ENCODE measurements around the gene YIPF4.
"Not testable (repeated sequence)": the region's sequence is repeated elsewhere in the genome, so short reads cannot be mapped to it uniquely, and the experiment has no call there.

The YIPF4 gene

GRCh38 chr2:32277674-32278477 lies at the start of gene YIPF4:
YIPF4 (plus strand) TSS chr2:32277904; CDS start chr2:32278156, 252 bp downstream.
- peak; percentile 76 to 81 for DNase-seq (ENCODE audit: low read depth in 2 of 2)

- no peak for DNase-seq (ENCODE audit: low read depth in 2 of 2)
Observed at GRCh38 chr2:32228181-32228580, 49.5 kb upstream of the YIPF4 start.

- no peak for DNase-seq (ENCODE audit: low read depth in 2 of 2)
Observed at GRCh38 chr2:32229635-32230034, 48.1 kb upstream of the YIPF4 start.

- no peak for DNase-seq (ENCODE audit: low read depth in 2 of 2)
Observed at GRCh38 chr2:32231959-32232358, 45.7 kb upstream of the YIPF4 start.

- DNase-seq (ENCODE audit: low read depth in 2 of 2): no peak
Observed at GRCh38 chr2:32235315-32235714, 42.4 kb upstream of the YIPF4 start.

- DNase-seq (ENCODE audit: low read depth in 2 of 2): no peak
Observed at GRCh38 chr2:32237488-32237887, 40.2 kb upstream of the YIPF4 start.

- DNase-seq (ENCODE audit: low read depth in 2 of 2): no peak
Observed at GRCh38 chr2:32237996-32238395, 39.7 kb upstream of the YIPF4 start.

- no peak for DNase-seq (ENCODE audit: low read depth in 2 of 2)
Observed at GRCh38 chr2:32242331-32242730, 35.4 kb upstream of the YIPF4 start.

GRCh38 chr2:32246911-32247310 lies 30.8 kb upstream of the YIPF4 start:
- no peak for DNase-seq (ENCODE audit: low read depth in 2 of 2)

- DNase-seq (ENCODE audit: low read depth in 2 of 2): no peak
Observed at GRCh38 chr2:32248299-32248698, 29.4 kb upstream of the YIPF4 start.

GRCh38 chr2:32249731-32250236 lies 27.9 kb upstream of the YIPF4 start:
- no peak for DNase-seq (ENCODE audit: low read depth in 2 of 2)

- no peak for DNase-seq (ENCODE audit: low read depth in 2 of 2)
Observed at GRCh38 chr2:32250290-32250689, 27.4 kb upstream of the YIPF4 start.

GRCh38 chr2:32258242-32258641 lies 19.5 kb upstream of the YIPF4 start:
- no peak for DNase-seq (ENCODE audit: low read depth in 2 of 2)

- DNase-seq (ENCODE audit: low read depth in 2 of 2): no peak
Observed at GRCh38 chr2:32260376-32260775, 17.3 kb upstream of the YIPF4 start.

- DNase-seq (ENCODE audit: low read depth in 2 of 2): no peak
Observed at GRCh38 chr2:32262105-32262504, 15.6 kb upstream of the YIPF4 start.

GRCh38 chr2:32264422-32265105 lies 13.1 kb upstream of the YIPF4 start, which contains the start of gene NLRC4:
NLRC4 (minus strand) TSS chr2:32264886; CDS start chr2:32256775, 8,111 bp downstream.
- no peak for DNase-seq (ENCODE audit: low read depth in 2 of 2)

- DNase-seq (ENCODE audit: low read depth in 2 of 2): no peak
Observed at GRCh38 chr2:32271063-32271462, 6.6 kb upstream of the YIPF4 start.

- DNase-seq (ENCODE audit: low read depth in 2 of 2): no peak
Observed at GRCh38 chr2:32272279-32272678, 5.4 kb upstream of the YIPF4 start.

- DNase-seq (ENCODE audit: low read depth in 2 of 2): no peak
Observed at GRCh38 chr2:32274289-32274688, 3.4 kb upstream of the YIPF4 start.

- not testable (repeated sequence) for DNase-seq (ENCODE audit: low read depth in 2 of 2)
Observed at GRCh38 chr2:32275790-32276189, 1.9 kb upstream of the YIPF4 start.

- DNase-seq (ENCODE audit: low read depth in 2 of 2): no peak
Observed at GRCh38 chr2:32277363-32277673, 386 bp upstream of the YIPF4 start.

- DNase-seq (ENCODE audit: low read depth in 2 of 2): no peak
Observed at GRCh38 chr2:32278478-32278853, 762 bp downstream of the YIPF4 start.

- DNase-seq (ENCODE audit: low read depth in 2 of 2): no peak
Observed at GRCh38 chr2:32284321-32284720, 6.6 kb downstream of the YIPF4 start.
